Peyer's patch (tissue), 4 donors: ENCODE data around the gene ZNF692.
A peak's percentile ranks its signal among the peaks of the same experiment; 100 is the strongest.

ENCODE experiments used
- POLR2A ChIP-seq, 2 donors: fragments of 450-650 bp; IDR thresholded peaks; one replicate each; pipeline ENCODE4 v1.5.1; 2017; ENCODE audit warnings: antibody characterized with exemption in 2 of 2, mild to moderate bottlenecking in 2 of 2, moderate library complexity in 2 of 2
- TF ChIP-seq, protein P1 (sequence below), 6 experiments: fragments of 450-650 bp in 4 of 6; fragments of 200-600 bp in 2 of 6; sonication (generic) in 1 of 6; IDR thresholded peaks; one replicate each; pipeline ENCODE4 v1.5.1; 2017 to 2019; ENCODE audit warnings: antibody characterized with exemption in 6 of 6, mild to moderate bottlenecking in 3 of 6, moderate library complexity in 1 of 6

DNA sequence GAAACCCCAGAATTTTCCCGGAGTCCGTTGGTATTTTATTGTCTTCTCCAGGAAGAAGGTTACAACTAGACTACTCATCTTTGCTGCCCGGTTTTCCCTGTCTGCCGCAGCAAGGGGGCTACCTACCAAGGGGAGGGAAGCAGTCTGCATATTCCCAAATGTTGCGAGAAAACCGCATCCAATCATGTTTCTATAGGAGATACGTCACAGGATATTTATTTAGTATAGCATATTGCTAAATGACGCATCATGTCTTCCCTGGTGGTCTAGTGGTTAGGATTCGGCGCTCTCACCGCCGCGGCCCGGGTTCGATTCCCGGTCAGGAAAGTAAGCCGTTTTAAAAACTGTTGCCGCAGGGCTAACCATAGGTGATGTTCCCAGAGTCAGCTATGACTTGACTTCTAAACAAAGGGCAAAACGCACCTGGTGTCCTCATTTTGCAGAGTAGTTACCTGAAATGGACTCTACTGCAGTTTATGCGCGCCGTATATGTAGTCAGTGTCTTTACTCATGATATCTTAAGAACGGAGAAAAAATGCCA lies 15.2 kb upstream of the ZNF692 start:
- TF ChIP-seq, protein P1, sequence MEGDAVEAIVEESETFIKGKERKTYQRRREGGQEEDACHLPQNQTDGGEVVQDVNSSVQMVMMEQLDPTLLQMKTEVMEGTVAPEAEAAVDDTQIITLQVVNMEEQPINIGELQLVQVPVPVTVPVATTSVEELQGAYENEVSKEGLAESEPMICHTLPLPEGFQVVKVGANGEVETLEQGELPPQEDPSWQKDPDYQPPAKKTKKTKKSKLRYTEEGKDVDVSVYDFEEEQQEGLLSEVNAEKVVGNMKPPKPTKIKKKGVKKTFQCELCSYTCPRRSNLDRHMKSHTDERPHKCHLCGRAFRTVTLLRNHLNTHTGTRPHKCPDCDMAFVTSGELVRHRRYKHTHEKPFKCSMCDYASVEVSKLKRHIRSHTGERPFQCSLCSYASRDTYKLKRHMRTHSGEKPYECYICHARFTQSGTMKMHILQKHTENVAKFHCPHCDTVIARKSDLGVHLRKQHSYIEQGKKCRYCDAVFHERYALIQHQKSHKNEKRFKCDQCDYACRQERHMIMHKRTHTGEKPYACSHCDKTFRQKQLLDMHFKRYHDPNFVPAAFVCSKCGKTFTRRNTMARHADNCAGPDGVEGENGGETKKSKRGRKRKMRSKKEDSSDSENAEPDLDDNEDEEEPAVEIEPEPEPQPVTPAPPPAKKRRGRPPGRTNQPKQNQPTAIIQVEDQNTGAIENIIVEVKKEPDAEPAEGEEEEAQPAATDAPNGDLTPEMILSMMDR (IDR thresholded peaks at IDR 0.05), result peak in 1 of 6 experiments; percentile 16
- peak in 1 of 2 donors; percentile 2 for TF ChIP-seq POLR2A (IDR thresholded peaks at IDR 0.05)
